ENCODE results near the gene PLD4. TPM values are rescaled to one million over a fixed set of nuclear protein-coding genes. Genes with fewer than 3 reads are reported as not detected.

Gene PLD4
- total and polyA plus RNA-seq, 9 of the 15 experiments (the other 6 are each of a cell fraction or from before 2014, with no cell fraction given) = 0.18 to 0.24 TPM; not detected in 7

GRCh38 chr14:104903990-104904389 lies 20.7 kb upstream of the PLD4 start:
- Histone ChIP-seq H3K9ac (ENCODE audit: insufficient read depth in 1 of 2, low read depth in 2 of 2, low read length in 2 of 2) (no peak overlapping the region), H2AFZ (ENCODE audit: low read depth, low read length) (no peak overlapping the region), H3K36me3 (ENCODE audit: control insufficient read depth, insufficient read depth, low read length) (no peaks in the 10 kb centered on the region)

More at GRCh38 chr14:104903990-104904389, 20.7 kb upstream of the PLD4 start:
- DNase-seq (ENCODE audit: extremely low read depth in 1 of 4, low spot score in 3 of 4) = no peak
- H3K27me3 ChIP-seq (ENCODE audit: control insufficient read depth in 2 of 2, insufficient read depth in 2 of 2, low read length in 2 of 2) = peaks cover 12 to 26% of the 10 kb centered on the region in 2 experiments; a peak in 4 of 5 replicates
- no peaks in the 10 kb centered on the region for H3K9me1 ChIP-seq (ENCODE audit: control insufficient read depth, insufficient read depth, low read length)
- TF ChIP-seq VEZF1 (CRISPR knock-in tag; IDR thresholded peaks at IDR 0.05) (no peak), XRCC5 (IDR thresholded peaks at IDR 0.05; ENCODE audit: low read depth, low read length) (no peak), ZNF175 (CRISPR knock-in tag; IDR thresholded peaks at IDR 0.05; ENCODE audit: low read depth) (no peak), NR0B1 (IDR thresholded peaks at IDR 0.05; ENCODE audit: partially characterized antibody) (no peak), PRPF4 (IDR thresholded peaks at IDR 0.05; ENCODE audit: insufficient read depth, low read depth, low read length, poor library complexity, severe bottlenecking) (no peak), BHLHE40 (IDR thresholded peaks at IDR 0.05; ENCODE audit: low read length) (no peak), ZFPM2 (CRISPR knock-in tag; IDR thresholded peaks at IDR 0.05) (no peak), MEF2A (IDR thresholded peaks at IDR 0.05; ENCODE audit: control insufficient read depth, low read depth, low read length) (no peak), ZNF398 (CRISPR knock-in tag; IDR thresholded peaks at IDR 0.05) (no peak), ZBTB1 (CRISPR knock-in tag; IDR thresholded peaks at IDR 0.05; ENCODE audit: borderline replicate concordance, low read depth) (no peak), TRIM28 (IDR thresholded peaks at IDR 0.05) (no peak), USF2 (CRISPR knock-in tag; IDR thresholded peaks at IDR 0.05) (no peak), POLR3A (IDR thresholded peaks at IDR 0.05; ENCODE audit: borderline replicate concordance, extremely low read depth, insufficient read depth, insufficient read length) (no peak), KDM1A (IDR thresholded peaks at IDR 0.05) (no peak)
- intact Hi-C loops (cut with micrococcal nuclease) (no loop called here), in situ Hi-C loops (cut with MboI) (no loop called here)
- peaks cover 0 to under 1% of the 10 kb centered on the region in 2 experiments; a peak in 1 of 5 replicates for H3K4me1 ChIP-seq (replicated peaks in 1 of 2; ENCODE audit: control insufficient read depth in 2 of 2, insufficient read depth in 2 of 2, low read length in 2 of 2)
- ChIA-PET POLR2A (no interaction called here), CTCF (ENCODE audit: low intra/inter-chr PET ratio) (no interaction called here)
- no peaks in the 10 kb centered on the region for H3K79me2 ChIP-seq (ENCODE audit: control insufficient read depth, insufficient read depth, low read length)
- H4K20me1 ChIP-seq (replicated peaks; ENCODE audit: control insufficient read depth, insufficient read depth, low read length) = no peaks in the 10 kb centered on the region
- H3K27ac ChIP-seq (ENCODE audit: extremely low read depth, low read depth, low read length) = no peak overlapping the region
- WGBS (ENCODE audit: insufficient coverage, low coverage, missing lambda C conversion rate) = 16% methylated on average over 7 of the region's 7 CpGs
- no peak overlapping the region for H3K4me2 ChIP-seq (ENCODE audit: insufficient read depth, low read length)
- BruUV-seq (replicated peaks) = no TSS peak
- peaks cover 6% of the 10 kb centered on the region for H3K9me3 ChIP-seq (replicated peaks; ENCODE audit: control insufficient read depth, insufficient read depth, low read depth, low read length)
- no peak for FAIRE-seq
- H3K4me3 ChIP-seq = no peak overlapping the region
- ATAC-seq = no peak
